Transverse colon (tissue), 4 donors: ENCODE results near the gene AFAP1L1. TPM values are rescaled to one million over a fixed set of nuclear protein-coding genes. Genes with fewer than 3 reads are reported as not detected.

Experiments
- DNase-seq: peaks from one replicate; pipeline ENCODE4 v3.0.0-alpha.2; 2019
- H3K27ac ChIP-seq, 4 donors: fragments of 200-600 bp; sonication (generic); 2 replicates each; pipeline ENCODE4 v1.5.1; 2016 to 2018; ENCODE audit warnings: inconsistent platforms in 4 of 4
- H3K27me3 ChIP-seq: fragments of 200-600 bp; sonication (generic); 2 replicates; pipeline ENCODE4 v1.5.1; 2017; ENCODE audit warnings: inconsistent platforms
- H3K36me3 ChIP-seq, 4 donors: fragments of 200-600 bp; sonication (generic); 2 replicates each; pipeline ENCODE4 v1.5.1; 2017 to 2019; ENCODE audit warnings: inconsistent platforms in 4 of 4
- H3K4me1 ChIP-seq, 4 donors: fragments of 200-600 bp; sonication (generic); 2 replicates each; pipeline ENCODE4 v1.5.1; 2017 to 2020; ENCODE audit warnings: inconsistent platforms in 4 of 4
- H3K4me3 ChIP-seq, 4 donors: fragments of 200-600 bp; sonication (generic); 1 replicate in 1 of 4; 2 replicates in 3 of 4; pipeline versions ENCODE4 v1.5.1 to v1.6.1; 2017 to 2019; ENCODE audit warnings: inconsistent platforms in 4 of 4
- H3K9me3 ChIP-seq, 2 donors: fragments of 200-600 bp; sonication (generic); 2 replicates each; pipeline ENCODE4 v1.5.1; 2017 to 2019; ENCODE audit warnings: inconsistent platforms in 2 of 2
- EP300 ChIP-seq: sonication (generic); formaldehyde crosslinking; IDR thresholded peaks from one replicate; pipeline ENCODE4 v1.6.1; 2017; ENCODE audit warnings: antibody characterized with exemption, low read depth
- POLR2A ChIP-seq: fragments of 450-650 bp; IDR thresholded peaks from one replicate; pipeline ENCODE4 v1.6.1; 2016; ENCODE audit warnings: antibody characterized with exemption, mild to moderate bottlenecking, moderate library complexity
- POLR2AphosphoS5 ChIP-seq, 3 donors: sonication (generic); formaldehyde crosslinking; IDR thresholded peaks; one replicate each; pipeline ENCODE4 v1.6.1; 2016; ENCODE audit warnings: antibody characterized with exemption in 3 of 3
- WGBS, 2 donors: methylation state at CpG; one replicate each; pipeline ENCODE4 v1.1.5; 2018; ENCODE audit warnings: low coverage in 1 of 2; 5-methylcytosine and 5-hydroxymethylcytosine counted together
- in situ Hi-C, 4 donors: fragments of 200-750 bp; cut with MboI; loops; one replicate each; pipeline versions ENCODE4 v1.15.0 to v1.15.1; 2017; ENCODE audit warnings: low sequenced_read_pairs in 3 of 4, low pct_ligation_motif_present in 1 of 4, low pct_unique_long_range_greater_than_20kb in 1 of 4
- intact Hi-C: fragments of 100-400 bp; cut with DNase I; formaldehyde crosslinking; loops from one replicate; pipeline ENCODE4 v1.15.1; 2023; ENCODE audit warnings: low total_unique reads
- total RNA-seq, 4 donors: library from RNA; depleted of rRNA; stranded (reverse); fragments of >200 nt; gene quantifications; one replicate each; pipeline ENCODE4 v1.1.0, GENCODE V29; 2016
- TF ChIP-seq, protein P1 (sequence below), 5 experiments: fragments of 200-600 bp in 3 of 5; fragments of 450-650 bp in 2 of 5; sonication (generic) in 3 of 5; IDR thresholded peaks; 1 replicate in 2 of 5; 2 replicates in 3 of 5; pipeline ENCODE4 v1.5.1; 2016 to 2017; ENCODE audit warnings: antibody characterized with exemption in 5 of 5, inconsistent platforms in 3 of 5, mild to moderate bottlenecking in 2 of 5, moderate library complexity in 1 of 5

AFAP1L1 gene
- total RNA-seq, 4 donors from 2014 or later, result 2.2 to 4.1 (median 3.0) TPM

DNA sequence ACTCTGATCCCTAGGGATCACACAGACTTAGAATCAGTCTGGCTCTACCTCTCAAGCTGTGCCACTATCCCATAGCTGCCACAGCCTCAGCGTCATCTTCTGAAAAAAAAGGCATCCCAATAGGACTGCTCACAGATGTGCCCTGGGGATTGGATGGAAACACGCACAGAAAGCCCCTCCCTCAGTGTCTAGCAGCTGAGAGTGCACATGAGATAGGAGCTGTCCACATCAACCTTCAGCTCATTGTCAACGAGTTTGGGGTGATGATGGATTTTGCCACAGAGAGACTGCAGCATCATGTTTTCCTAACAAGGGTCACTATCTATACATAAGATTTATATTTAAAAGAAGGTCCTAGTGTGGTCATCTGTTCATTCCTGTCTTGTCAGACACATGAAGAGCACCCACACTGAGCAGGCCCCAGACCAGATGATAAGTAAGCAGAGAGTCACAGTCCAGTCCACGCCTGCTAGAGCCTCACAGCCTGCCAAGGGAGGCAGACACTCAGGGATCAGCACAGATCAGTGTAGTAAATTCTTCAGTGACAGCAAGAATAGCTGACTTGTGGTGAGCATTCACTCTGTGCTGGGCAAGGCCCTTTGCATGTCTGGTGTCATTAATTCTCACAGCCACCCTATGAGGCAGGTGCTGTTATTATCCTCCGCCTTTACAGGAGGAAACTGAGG lies 25.8 kb downstream of the AFAP1L1 start:
- TF ChIP-seq POLR2A, result no peak
- no peak for TF ChIP-seq POLR2AphosphoS5 (IDR thresholded peaks at IDR 0.05)
- TF ChIP-seq EP300, result no peak
- TF ChIP-seq, protein P1, sequence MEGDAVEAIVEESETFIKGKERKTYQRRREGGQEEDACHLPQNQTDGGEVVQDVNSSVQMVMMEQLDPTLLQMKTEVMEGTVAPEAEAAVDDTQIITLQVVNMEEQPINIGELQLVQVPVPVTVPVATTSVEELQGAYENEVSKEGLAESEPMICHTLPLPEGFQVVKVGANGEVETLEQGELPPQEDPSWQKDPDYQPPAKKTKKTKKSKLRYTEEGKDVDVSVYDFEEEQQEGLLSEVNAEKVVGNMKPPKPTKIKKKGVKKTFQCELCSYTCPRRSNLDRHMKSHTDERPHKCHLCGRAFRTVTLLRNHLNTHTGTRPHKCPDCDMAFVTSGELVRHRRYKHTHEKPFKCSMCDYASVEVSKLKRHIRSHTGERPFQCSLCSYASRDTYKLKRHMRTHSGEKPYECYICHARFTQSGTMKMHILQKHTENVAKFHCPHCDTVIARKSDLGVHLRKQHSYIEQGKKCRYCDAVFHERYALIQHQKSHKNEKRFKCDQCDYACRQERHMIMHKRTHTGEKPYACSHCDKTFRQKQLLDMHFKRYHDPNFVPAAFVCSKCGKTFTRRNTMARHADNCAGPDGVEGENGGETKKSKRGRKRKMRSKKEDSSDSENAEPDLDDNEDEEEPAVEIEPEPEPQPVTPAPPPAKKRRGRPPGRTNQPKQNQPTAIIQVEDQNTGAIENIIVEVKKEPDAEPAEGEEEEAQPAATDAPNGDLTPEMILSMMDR (IDR thresholded peaks at IDR 0.05), result no peak
- 76% methylated on average over 5 of the region's 5 CpGs; no CpG with 5 or more reads in 1 of the 2 donors for WGBS, 2 donors
- no peaks in the 10 kb centered on the region for H3K36me3 ChIP-seq

GRCh38 chr5:149298163-149298562 lies 26.5 kb downstream of the AFAP1L1 start:
- Histone ChIP-seq H3K4me1 (no peaks in the 10 kb centered on the region), H3K4me3 (no peak overlapping the region), H3K9me3 (no peaks in the 10 kb centered on the region), H3K27me3 (no peaks in the 10 kb centered on the region), H3K27ac (peak overlapping the region in 1 of 4 donors; percentile 3), H3K36me3 (no peaks in the 10 kb centered on the region)
- in situ Hi-C loops (no loop called here), intact Hi-C loops (no loop called here)
- 33 to 36% methylated on average over 1 of the region's 1 CpG for WGBS, 2 donors
- TF ChIP-seq EP300 (no peak), POLR2A (no peak), POLR2AphosphoS5 (IDR thresholded peaks at IDR 0.05) (no peak)
- TF ChIP-seq, protein P1 (IDR thresholded peaks at IDR 0.05), result no peak
- no peak for DNase-seq

More for the DNA sequence above, 25.8 kb downstream of the AFAP1L1 start:
- in situ Hi-C loops (no loop called here), intact Hi-C loops (no loop called here)
- no peaks in the 10 kb centered on the region for H3K4me1 ChIP-seq
- no peak for DNase-seq
- no peaks in the 10 kb centered on the region for H3K9me3 ChIP-seq
- no peak overlapping the region for H3K4me3 ChIP-seq
- H3K27ac ChIP-seq, result no peak overlapping the region
- H3K27me3 ChIP-seq, result no peaks in the 10 kb centered on the region

DNA sequence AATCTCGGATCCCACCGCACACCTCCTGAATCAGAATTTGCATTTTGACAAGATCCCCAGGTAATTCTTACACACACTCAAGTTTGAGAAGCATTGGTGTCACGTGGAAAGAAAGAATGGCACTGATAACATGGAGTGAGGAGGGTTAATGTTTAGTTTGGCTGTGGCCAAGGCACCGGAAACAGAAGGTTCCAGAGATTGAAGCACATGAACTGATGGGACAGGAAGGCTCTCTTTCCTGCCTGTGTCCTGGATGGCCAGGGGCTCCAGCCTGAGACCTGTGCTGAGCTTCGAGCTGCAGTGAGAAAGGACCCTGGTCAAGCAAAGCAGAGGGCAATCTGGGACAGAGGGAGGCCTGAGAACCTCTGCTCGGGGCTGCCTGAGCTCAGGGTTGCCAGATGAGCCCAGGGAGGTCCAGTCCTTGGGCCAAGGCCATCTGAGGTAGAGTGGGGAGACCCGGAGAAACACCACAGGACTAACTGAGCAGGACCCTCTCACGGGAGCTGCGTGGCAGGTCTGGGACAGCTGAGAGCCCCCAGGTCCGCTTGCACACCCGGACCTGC lies 27.3 kb downstream of the AFAP1L1 start:
- Histone ChIP-seq H3K4me1 (no peaks in the 10 kb centered on the region), H3K36me3 (no peaks in the 10 kb centered on the region), H3K4me3 (no peak overlapping the region), H3K27me3 (no peaks in the 10 kb centered on the region), H3K9me3 (no peaks in the 10 kb centered on the region), H3K27ac (peak overlapping the region in 1 of 4 donors; percentile 3)
- WGBS, 2 donors, result 28 to 60% methylated on average over 2 to 10 of the region's 11 CpGs
- intact Hi-C loops (no loop called here), in situ Hi-C loops (no loop called here)
- TF ChIP-seq, protein P1 (IDR thresholded peaks at IDR 0.05), result no peak
- no peak for TF ChIP-seq POLR2AphosphoS5 (IDR thresholded peaks at IDR 0.05)
- no peak for TF ChIP-seq EP300
- no peak for TF ChIP-seq POLR2A
- DNase-seq, result no peak

DNA sequence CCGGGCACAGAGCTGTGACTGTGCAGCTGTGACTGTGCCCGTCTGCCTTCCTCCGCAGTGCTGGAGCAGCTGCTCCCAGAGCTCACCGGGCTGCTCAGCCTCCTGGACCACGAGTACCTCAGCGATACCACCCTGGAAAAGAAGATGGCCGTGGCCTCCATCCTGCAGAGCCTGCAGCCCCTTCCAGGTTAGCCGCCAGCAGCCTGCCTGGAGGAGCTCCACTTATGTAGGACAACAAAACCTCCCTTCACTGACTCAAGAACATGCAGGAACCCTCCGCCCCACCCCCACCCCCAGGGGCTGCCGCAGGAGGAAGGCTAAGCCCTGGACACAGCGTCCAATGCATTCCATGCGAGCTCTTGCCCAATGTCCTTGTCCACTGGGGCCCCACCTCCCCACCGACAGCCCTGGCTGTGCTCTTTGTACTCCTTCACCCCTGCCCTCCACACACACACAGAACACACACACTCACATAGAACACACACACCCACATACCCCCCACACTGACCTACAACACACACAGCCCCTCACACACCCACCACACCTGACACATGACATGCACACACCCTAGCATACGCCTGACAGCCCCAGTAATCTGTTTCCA lies 27.9 kb downstream of the AFAP1L1 start:
- no peaks in the 10 kb centered on the region for H3K9me3 ChIP-seq
- TF ChIP-seq POLR2A (no peak), EP300 (no peak)
- 30 to 68% methylated on average over 2 to 14 of the region's 14 CpGs for WGBS, 2 donors
- H3K27ac ChIP-seq, result no peak overlapping the region
- H3K4me3 ChIP-seq, result no peak overlapping the region
- in situ Hi-C loops, result no loop called here
- H3K27me3 ChIP-seq, result no peaks in the 10 kb centered on the region
- H3K36me3 ChIP-seq, result no peaks in the 10 kb centered on the region
- intact Hi-C loops, result no loop called here
- DNase-seq, result no peak
- H3K4me1 ChIP-seq, result no peaks in the 10 kb centered on the region
